LNCAP (cell line): Measurements from ENCODE around the gene OR2L3.

Experiments used
- TF ChIP-seq, protein P1 (sequence below): fragments of 450-650 bp; IDR thresholded peaks from 2 replicates; pipeline ENCODE4 v1.5.1; 2017; ENCODE audit warnings: mild to moderate bottlenecking

Gene OR2L3, protein sequence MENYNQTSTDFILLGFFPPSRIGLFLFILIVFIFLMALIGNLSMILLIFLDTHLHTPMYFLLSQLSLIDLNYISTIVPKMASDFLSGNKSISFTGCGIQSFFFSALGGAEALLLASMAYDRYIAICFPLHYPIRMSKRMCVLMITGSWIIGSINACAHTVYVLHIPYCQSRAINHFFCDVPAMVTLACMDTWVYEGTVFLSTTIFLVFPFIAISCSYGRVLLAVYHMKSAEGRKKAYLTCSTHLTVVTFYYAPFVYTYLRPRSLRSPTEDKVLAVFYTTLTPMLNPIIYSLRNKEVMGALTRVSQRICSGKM

DNA sequence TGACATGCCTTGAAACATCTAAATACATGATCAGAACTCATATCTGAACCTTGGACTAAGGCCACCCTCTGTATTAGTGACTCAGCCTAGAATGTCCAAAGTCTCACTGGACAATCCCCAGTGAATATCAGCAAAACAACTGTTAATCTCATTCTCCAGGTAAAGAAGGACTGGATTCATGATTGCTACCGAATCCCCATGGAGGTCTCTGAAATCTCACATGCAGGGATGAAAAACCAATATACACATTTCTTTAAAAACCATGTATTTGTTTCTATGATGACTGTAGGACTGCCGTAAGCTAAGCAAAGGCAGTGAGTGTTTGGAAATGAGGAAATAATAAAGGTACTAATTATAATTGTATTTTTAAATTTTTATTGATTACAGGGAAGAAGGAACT is at the start of gene OR2L3:
Gene OR2L3, plus strand, starts transcription at position 301 of the 400 bp plus-strand sequence. CDS start 13,846 bp downstream, outside the sequence.
- TF ChIP-seq, protein P1, sequence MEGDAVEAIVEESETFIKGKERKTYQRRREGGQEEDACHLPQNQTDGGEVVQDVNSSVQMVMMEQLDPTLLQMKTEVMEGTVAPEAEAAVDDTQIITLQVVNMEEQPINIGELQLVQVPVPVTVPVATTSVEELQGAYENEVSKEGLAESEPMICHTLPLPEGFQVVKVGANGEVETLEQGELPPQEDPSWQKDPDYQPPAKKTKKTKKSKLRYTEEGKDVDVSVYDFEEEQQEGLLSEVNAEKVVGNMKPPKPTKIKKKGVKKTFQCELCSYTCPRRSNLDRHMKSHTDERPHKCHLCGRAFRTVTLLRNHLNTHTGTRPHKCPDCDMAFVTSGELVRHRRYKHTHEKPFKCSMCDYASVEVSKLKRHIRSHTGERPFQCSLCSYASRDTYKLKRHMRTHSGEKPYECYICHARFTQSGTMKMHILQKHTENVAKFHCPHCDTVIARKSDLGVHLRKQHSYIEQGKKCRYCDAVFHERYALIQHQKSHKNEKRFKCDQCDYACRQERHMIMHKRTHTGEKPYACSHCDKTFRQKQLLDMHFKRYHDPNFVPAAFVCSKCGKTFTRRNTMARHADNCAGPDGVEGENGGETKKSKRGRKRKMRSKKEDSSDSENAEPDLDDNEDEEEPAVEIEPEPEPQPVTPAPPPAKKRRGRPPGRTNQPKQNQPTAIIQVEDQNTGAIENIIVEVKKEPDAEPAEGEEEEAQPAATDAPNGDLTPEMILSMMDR = no peak

DNA sequence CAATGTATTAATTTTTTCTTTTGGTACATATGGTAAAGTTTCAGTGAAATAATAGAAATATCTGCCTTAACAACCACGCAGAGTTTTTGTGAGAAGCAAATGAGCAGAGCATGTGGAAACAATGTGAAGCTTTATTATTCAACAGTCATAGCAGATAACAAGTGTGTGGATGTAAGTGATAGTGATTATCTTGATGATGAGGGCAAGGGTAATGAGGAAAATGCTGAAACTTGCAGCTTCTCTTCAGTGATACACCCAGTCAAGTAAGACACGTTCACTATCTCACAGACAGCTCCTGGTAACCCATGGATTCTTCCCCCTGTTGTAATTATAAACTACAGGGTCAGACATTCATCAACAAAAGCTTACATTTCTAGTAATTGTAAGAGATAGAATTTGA is 47.8 kb upstream of the OR2L3 start:
- TF ChIP-seq, protein P1 = no peak

DNA sequence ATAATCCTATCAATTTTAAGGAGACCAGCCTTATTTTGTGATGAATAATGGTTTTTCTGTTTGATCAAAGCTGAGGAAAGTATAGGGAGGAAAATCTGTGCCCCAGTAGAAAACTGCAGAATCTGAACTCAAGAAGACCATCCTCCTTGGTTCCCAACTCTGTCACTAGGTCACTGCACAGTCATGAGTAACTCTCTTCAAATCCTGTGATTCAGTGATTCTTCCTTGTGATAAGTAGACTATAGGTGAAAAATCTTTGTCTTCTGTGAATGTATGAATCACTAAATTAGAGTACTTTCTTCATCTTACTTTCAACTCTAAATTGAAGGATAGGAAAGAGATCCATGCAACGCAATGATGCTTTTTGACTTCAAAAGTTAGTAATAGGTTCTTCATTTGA is 46.5 kb upstream of the OR2L3 start:
- TF ChIP-seq, protein P1 = no peak

DNA sequence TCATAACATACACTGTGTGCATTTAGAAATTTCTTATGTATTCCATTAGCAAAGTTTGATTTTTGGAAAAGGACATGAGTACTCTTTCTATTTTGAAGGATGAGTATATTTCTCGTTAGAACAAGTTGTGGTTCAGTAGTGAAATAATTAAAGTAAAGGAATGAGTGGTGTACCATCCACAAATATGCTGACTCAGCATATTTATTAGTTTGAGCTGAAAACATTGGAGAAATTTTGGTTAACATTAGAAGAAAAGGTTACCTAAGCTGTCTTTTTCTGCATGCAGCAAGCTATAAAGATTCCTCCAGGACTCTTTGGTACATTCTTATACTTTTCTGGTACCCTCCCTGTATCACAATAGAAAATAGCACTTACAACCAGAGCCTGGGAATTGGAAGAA is 38.9 kb upstream of the OR2L3 start:
- TF ChIP-seq, protein P1 = no peak

DNA sequence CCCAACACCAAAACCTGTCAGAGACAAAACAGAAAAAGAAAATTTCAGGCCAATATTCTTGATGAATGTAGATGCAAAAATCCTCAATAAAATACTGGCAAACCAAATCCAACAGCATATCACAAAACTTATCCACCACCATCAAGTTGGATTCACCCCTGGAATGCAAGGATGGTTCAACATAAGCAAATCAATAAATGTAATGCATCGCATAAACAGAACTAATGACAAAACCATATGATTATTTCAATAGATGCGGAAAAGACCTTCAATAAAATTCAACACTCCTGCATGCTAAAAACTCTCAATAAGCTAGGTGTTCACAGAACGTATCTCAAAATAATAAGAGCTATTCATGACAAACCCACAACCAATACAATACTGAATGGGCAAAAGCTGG is 37.0 kb upstream of the OR2L3 start:
- TF ChIP-seq, protein P1 = no peak

DNA sequence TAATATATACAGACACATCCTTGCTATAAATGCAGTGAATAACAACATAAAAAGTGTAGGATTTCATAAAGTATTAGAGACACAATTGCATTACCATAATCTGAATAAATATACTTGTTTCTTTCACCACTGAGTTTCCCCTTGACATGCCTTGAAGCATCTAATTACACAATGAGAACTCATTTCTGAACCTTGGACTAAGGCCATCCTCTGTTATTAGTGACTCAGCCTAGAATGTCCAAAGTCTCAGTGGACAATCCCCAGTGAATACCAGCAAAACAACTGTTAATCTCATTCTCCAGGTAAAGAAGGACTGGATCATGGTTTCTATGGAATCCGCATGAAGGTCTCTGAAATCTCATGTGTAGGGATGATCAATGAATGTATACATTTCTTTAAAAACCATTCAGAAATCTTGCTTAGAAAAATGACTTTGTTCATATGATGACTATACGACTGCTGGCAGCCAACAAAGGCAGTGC is 33.4 kb upstream of the OR2L3 start, which contains the start of gene OR2L5:
Gene OR2L5, plus strand, starts transcription at position 432 of the 482 bp plus-strand sequence. CDS start 8,288 bp downstream, outside the sequence.
- TF ChIP-seq, protein P1 = no peak

DNA sequence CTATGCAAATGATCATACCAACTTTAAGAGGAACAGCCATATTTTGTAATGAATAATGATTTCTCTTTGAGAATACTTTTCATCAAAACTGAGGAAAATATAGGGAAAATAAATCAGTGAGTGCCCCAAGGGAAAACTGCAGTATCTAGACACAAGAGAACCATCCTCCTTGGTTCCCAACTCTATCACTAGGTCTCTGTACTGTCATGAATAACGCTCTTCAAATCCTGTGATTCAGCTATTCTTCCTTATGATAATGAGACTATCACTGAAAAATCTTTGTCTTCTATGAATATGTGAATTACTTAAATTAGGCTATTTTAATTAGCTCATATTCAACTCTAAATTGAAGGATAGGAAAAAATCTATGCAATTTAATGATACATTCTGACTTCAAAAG is 30.8 kb upstream of the OR2L3 start:
- TF ChIP-seq, protein P1 = no peak
